A549 (cell line): ENCODE measurements around the gene NCOR2. TPM values are rescaled to one million over a fixed set of nuclear protein-coding genes. Genes with fewer than 3 reads are reported as not detected.

Source experiments
- ATAC-seq, 2 experiments: fragments of 200-7000 bp in 1 of 2; fragments of >200 bp in 1 of 2; cut with Nextera tagmentation in 1 of 2; cut with Tn5 transposase in 1 of 2; 3 replicates each; pipeline versions ENCODE4 v1.8.0 to v1.9.1; 2018 to 2020; ENCODE audit warnings: mild to moderate bottlenecking in 1 of 2, moderate library complexity in 1 of 2
- CTCF ChIA-PET: fragments of 300-600 bp; sonication (Branson Sonifier 250); formaldehyde crosslinking; extraction: SDS; loops from one replicate; lab custom pipeline; 2021; ENCODE audit warnings: antibody characterized with exemption, inconsistent platforms; lab: Yijun Ruan, JAX
- POLR2A ChIA-PET: fragments of 350-600 bp; formaldehyde crosslinking; extraction: SDS; loops from one replicate; lab custom pipeline; 2021; ENCODE audit warnings: antibody characterized with exemption, inconsistent platforms; lab: Yijun Ruan, JAX
- DNase-seq, 2 experiments: peaks; one replicate each; pipeline versions ENCODE4 v3.0.0 to v3.0.0-alpha.2; 2011 to 2016; ENCODE audit warnings: low read depth in 1 of 2, low spot score in 1 of 2
- FAIRE-seq: peaks from 2 replicates; lab custom pipeline; 2011; peaks lifted over from hg19 to GRCh38; lab: Jason Lieb, UNC
- H3K27ac ChIP-seq, 2 experiments: fragments of >200 bp; sonication (Bioruptor Twin); formaldehyde crosslinking; 3 replicates each; pipeline ENCODE4 v1.5.1; 2016 to 2017
- H3K4me1 ChIP-seq: fragments of >200 bp; sonication (Bioruptor Twin); formaldehyde crosslinking; 3 replicates; pipeline ENCODE4 v1.6.1; 2016
- H3K4me2 ChIP-seq: fragments of >200 bp; sonication (Bioruptor Twin); formaldehyde crosslinking; 3 replicates; pipeline ENCODE4 v1.6.1; 2016
- H3K4me3 ChIP-seq: fragments of >200 bp; sonication (Bioruptor Twin); formaldehyde crosslinking; 3 replicates; pipeline ENCODE4 v1.5.1; 2016
- H3K9me3 ChIP-seq: fragments of >200 bp; sonication (Bioruptor Twin); formaldehyde crosslinking; 3 replicates; pipeline ENCODE4 v1.6.1; 2016
- ATOH8 ChIP-seq: fragments of 250-450 bp; sonication (Bioruptor Pico); IDR thresholded peaks from 2 replicates; pipeline ENCODE4 v1.5.0; 2020; ENCODE audit warnings: low read depth, mild to moderate bottlenecking, moderate library complexity
- BCL3 ChIP-seq: fragments of >200 bp; sonication (Bioruptor Twin); formaldehyde crosslinking; IDR thresholded peaks from 3 replicates; pipeline ENCODE4 v1.6.1; 2016
- CBX8 ChIP-seq: fragments of 200-600 bp; sonication (generic); IDR thresholded peaks from 2 replicates; pipeline ENCODE4 v1.6.1; 2016
- CHD4 ChIP-seq: fragments of 200-600 bp; sonication (generic); IDR thresholded peaks from 2 replicates; pipeline ENCODE4 v1.6.1; 2016; ENCODE audit warnings: antibody characterized with exemption, mild to moderate bottlenecking, borderline replicate concordance
- E2F6 ChIP-seq: IDR thresholded peaks from 2 replicates; pipeline ENCODE4 v1.6.1; 2012; ENCODE audit warnings: low read depth, borderline replicate concordance
- EHF ChIP-seq: fragments of 250-450 bp; sonication (Bioruptor Pico); IDR thresholded peaks from 2 replicates; pipeline ENCODE4 v1.5.0; 2020; ENCODE audit warnings: mild to moderate bottlenecking
- EHMT2 ChIP-seq: fragments of 200-600 bp; sonication (generic); IDR thresholded peaks from 2 replicates; pipeline ENCODE4 v1.6.1; 2016; ENCODE audit warnings: antibody characterized with exemption, low read depth, mild to moderate bottlenecking, moderate library complexity
- ELK1 ChIP-seq: fragments of 150-350 bp; IDR thresholded peaks from 2 replicates; pipeline ENCODE4 v1.6.1; 2014; ENCODE audit warnings: low read depth, mild to moderate bottlenecking, low read length
- EP300 ChIP-seq, 2 experiments: fragments of >200 bp; sonication (Bioruptor Twin); formaldehyde crosslinking; IDR thresholded peaks; 2 replicates in 1 of 2; 3 replicates in 1 of 2; pipeline ENCODE4 v1.6.1; 2016 to 2017
- ESRRA ChIP-seq: fragments of 150-350 bp; IDR thresholded peaks from 2 replicates; pipeline ENCODE4 v1.6.1; 2014; ENCODE audit warnings: mild to moderate bottlenecking, low read length, borderline replicate concordance
- FOSL2 ChIP-seq, 2 experiments: fragments of 450-650 bp in 1 of 2; fragments of >200 bp in 1 of 2; sonication (Bioruptor Twin) in 1 of 2; formaldehyde crosslinking; IDR thresholded peaks; 2 replicates each; pipeline versions ENCODE4 v1.5.0 to v1.6.1; 2016 to 2020; ENCODE audit warnings: mild to moderate bottlenecking in 1 of 2, moderate library complexity in 1 of 2
- GATA3 ChIP-seq: IDR thresholded peaks from 2 replicates; pipeline ENCODE4 v1.6.1; 2012; ENCODE audit warnings: borderline replicate concordance
- HEYL ChIP-seq: fragments of 250-450 bp; sonication (Bioruptor Pico); IDR thresholded peaks from 2 replicates; pipeline ENCODE4 v1.8.0; 2021; ENCODE audit warnings: mild to moderate bottlenecking, moderate library complexity
- HOXA7 ChIP-seq: fragments of 250-450 bp; sonication (Bioruptor Pico); IDR thresholded peaks from 2 replicates; pipeline ENCODE4 v1.5.0; 2020; ENCODE audit warnings: mild to moderate bottlenecking, moderate library complexity
- JUN ChIP-seq, 2 experiments: fragments of >200 bp; sonication (Bioruptor Twin); formaldehyde crosslinking; IDR thresholded peaks; 2 replicates in 1 of 2; 3 replicates in 1 of 2; pipeline ENCODE4 v1.6.1; 2016 to 2017
- JUNB ChIP-seq: fragments of >200 bp; sonication (Bioruptor Twin); formaldehyde crosslinking; IDR thresholded peaks from 2 replicates; pipeline ENCODE4 v1.6.1; 2016
- NFE2L2 ChIP-seq: fragments of 150-350 bp; conservative IDR thresholded peaks from 2 replicates; pipeline ENCODE4 v1.6.1; 2014; ENCODE audit warnings: low read length
- PBX3 ChIP-seq: IDR thresholded peaks from 2 replicates; pipeline ENCODE4 v1.6.1; 2012
- RCOR1 ChIP-seq: fragments of 150-350 bp; IDR thresholded peaks from 2 replicates; pipeline ENCODE4 v1.6.1; 2014; ENCODE audit warnings: antibody characterized with exemption, low read length, low read depth
- REST ChIP-seq: fragments of 200-600 bp; sonication (generic); IDR thresholded peaks from 2 replicates; pipeline ENCODE4 v1.6.1; 2016; ENCODE audit warnings: antibody characterized with exemption, mild to moderate bottlenecking, moderate library complexity
- RNF2 ChIP-seq: fragments of 200-600 bp; sonication (generic); IDR thresholded peaks from 2 replicates; pipeline ENCODE4 v1.6.1; 2016; ENCODE audit warnings: low read depth, mild to moderate bottlenecking, antibody characterized with exemption, moderate library complexity, borderline replicate concordance
- TFCP2L1 ChIP-seq: fragments of 250-450 bp; sonication (Bioruptor Pico); IDR thresholded peaks from 2 replicates; pipeline ENCODE4 v1.5.0; 2021; ENCODE audit warnings: mild to moderate bottlenecking
- whole genome bisulfite sequencing: methylation state at CpG from one replicate; pipeline ENCODE4 v1.1.6; 2017; ENCODE audit errors: missing lambda C conversion rate; 5-methylcytosine and 5-hydroxymethylcytosine counted together
- polyA plus RNA-seq, 4 experiments: library from polyadenylated mRNA; depleted of rRNA in 3 of 4; stranded (reverse); fragments of >200 nt; fragmentation: RNase III in 1 of 4; extraction: RNeasy Plus Mini Kit Qiagen cat#74134 plus additional on column Dnase treatment in 1 of 4; gene quantifications; 2 replicates in 3 of 4; 3 replicates in 1 of 4; pipeline ENCODE4 v1.2.3, GENCODE V29; 2011 to 2017
- TF ChIP-seq, protein P1 (sequence below): IDR thresholded peaks from 2 replicates; pipeline ENCODE4 v1.6.1; 2012

NCOR2 gene
- polyA plus RNA-seq, 2 of the 4 experiments (the other 2 are of a cell fraction), result 14.1 to 151 TPM

DNA sequence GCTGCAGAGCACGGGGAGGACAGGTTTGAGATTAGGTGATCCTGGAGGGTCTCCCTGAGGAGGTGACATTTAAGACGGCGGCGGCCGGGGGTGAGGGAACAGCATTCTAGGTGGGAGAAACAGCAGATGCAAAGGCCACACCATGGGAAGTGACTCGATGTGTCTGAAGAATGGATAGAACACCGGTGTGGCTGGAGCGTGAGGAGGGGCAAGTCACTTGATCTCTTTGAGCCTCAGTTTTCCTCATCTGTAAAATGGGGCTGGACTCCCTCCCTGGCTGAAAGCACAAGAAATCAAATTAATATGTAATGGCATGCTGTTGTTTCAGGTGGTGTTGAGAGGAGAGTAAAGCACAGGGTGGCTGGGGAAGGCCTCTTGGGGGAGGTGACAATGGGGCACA lies 10.0 kb upstream of the NCOR2 start:
- no peak overlapping the region for H3K4me2 ChIP-seq
- 82% methylated on average over 8 of the region's 8 CpGs for WGBS
- peaks cover 32% of the 10 kb centered on the region for H3K9me3 ChIP-seq
- FAIRE-seq (no peak), ATAC-seq (no peak), DNase-seq (no peak)
- POLR2A ChIA-PET, result no interaction called here
- H3K27ac ChIP-seq, result no peak overlapping the region
- H3K4me3 ChIP-seq, result no peak overlapping the region
- CTCF ChIA-PET, result no interaction called here
- TF ChIP-seq E2F6, result no peak
- no peak for TF ChIP-seq EHMT2
- no peak for TF ChIP-seq HEYL (CRISPR knock-in tag)
- no peak for TF ChIP-seq HOXA7 (CRISPR knock-in tag)
- TF ChIP-seq REST, result no peak
- TF ChIP-seq CBX8, result no peak
- TF ChIP-seq EHF (CRISPR knock-in tag), result no peak
- no peak for TF ChIP-seq EP300 (IDR thresholded peaks at IDR 0.05)
- no peak for TF ChIP-seq RCOR1
- TF ChIP-seq PBX3, result no peak
- TF ChIP-seq ESRRA, result no peak
- no peak for TF ChIP-seq JUN (IDR thresholded peaks at IDR 0.05)
- TF ChIP-seq ATOH8 (CRISPR knock-in tag), result no peak
- no peak for TF ChIP-seq TFCP2L1 (CRISPR knock-in tag)
- TF ChIP-seq, protein P1, sequence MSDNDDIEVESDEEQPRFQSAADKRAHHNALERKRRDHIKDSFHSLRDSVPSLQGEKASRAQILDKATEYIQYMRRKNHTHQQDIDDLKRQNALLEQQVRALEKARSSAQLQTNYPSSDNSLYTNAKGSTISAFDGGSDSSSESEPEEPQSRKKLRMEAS, result no peak
- no peak for TF ChIP-seq JUNB
- TF ChIP-seq FOSL2 (IDR thresholded peaks at IDR 0.05), result no peak
- TF ChIP-seq FOSL2 (CRISPR knock-in tag; IDR thresholded peaks at IDR 0.05), result no peak
- H3K4me1 ChIP-seq, result 0 out of 3 replicates have a peak, but pooled peaks cover 6% of the 10 kb centered on the region

GRCh38 chr12:124576061-124576650 lies 8.7 kb upstream of the NCOR2 start:
- Histone ChIP-seq H3K27ac (no peak overlapping the region), H3K4me2 (no peak overlapping the region), H3K9me3 (peaks cover 32% of the 10 kb centered on the region), H3K4me1 (0 out of 3 replicates have a peak, but pooled peaks cover 6% of the 10 kb centered on the region), H3K4me3 (no peak overlapping the region)
- FAIRE-seq (no peak), DNase-seq (no peak), ATAC-seq (no peak)
- WGBS, result 87% methylated on average over 8 of the region's 8 CpGs
- CTCF ChIA-PET, result interaction anchor here (0.9 to 1.0 kb wide), 2 partner anchors 180 to 190 kb away, joined by 3 to 4 read pairs; no protein-coding TSS in a partner anchor
- POLR2A ChIA-PET, result no interaction called here
- TF ChIP-seq BCL3 (no peak), GATA3 (no peak), NFE2L2 (no peak), HOXA7 (CRISPR knock-in tag) (no peak), RCOR1 (no peak), ESRRA (no peak), CHD4 (no peak), RNF2 (no peak), ELK1 (no peak)
- TF ChIP-seq, protein P1, result no peak
